Measurements from ENCODE around the gene NADK.

The NADK gene

GRCh38 chr1:1771096-1771495, 7.2 kb downstream of the NADK start:
- H3K4me3 Mint-ChIP-seq, result no peak overlapping the region
- ATAC-seq (replicated peaks; ENCODE audit: extremely low read depth, poor library complexity, severe bottlenecking) (no peak), DNase-seq (ENCODE audit: low spot score in 2 of 2) (no peak)
- H3K27ac Mint-ChIP-seq (ENCODE audit: low read depth), result no peak overlapping the region
- H3K9me3 Mint-ChIP-seq, result no peaks in the 10 kb centered on the region
- peaks cover 17% of the 10 kb centered on the region for H3K4me1 Mint-ChIP-seq
- peaks cover 24% of the 10 kb centered on the region for H3K36me3 Mint-ChIP-seq (ENCODE audit: insufficient read depth)
- H3K27me3 Mint-ChIP-seq, result no peaks in the 10 kb centered on the region

GRCh38 chr1:1770102-1770501, 8.2 kb downstream of the NADK start:
- DNase-seq (ENCODE audit: low spot score in 2 of 2) (no peak), ATAC-seq (replicated peaks; ENCODE audit: extremely low read depth, poor library complexity, severe bottlenecking) (no peak)
- Mint-ChIP-seq H3K27me3 (no peaks in the 10 kb centered on the region), H3K9me3 (no peaks in the 10 kb centered on the region), H3K27ac (ENCODE audit: low read depth) (no peak overlapping the region), H3K4me1 (peaks cover 8% of the 10 kb centered on the region), H3K4me3 (no peak overlapping the region), H3K36me3 (ENCODE audit: insufficient read depth) (peaks cover 24% of the 10 kb centered on the region)

GRCh38 chr1:1768249-1768992, 9.8 kb downstream of the NADK start:
- H3K9me3 Mint-ChIP-seq, result no peaks in the 10 kb centered on the region
- ATAC-seq (replicated peaks; ENCODE audit: extremely low read depth, poor library complexity, severe bottlenecking) (no peak), DNase-seq (ENCODE audit: low spot score in 2 of 2) (no peak)
- no peaks in the 10 kb centered on the region for H3K27me3 Mint-ChIP-seq
- no peak overlapping the region for H3K27ac Mint-ChIP-seq (ENCODE audit: low read depth)
- peaks cover 7% of the 10 kb centered on the region for H3K4me1 Mint-ChIP-seq
- no peak overlapping the region for H3K4me3 Mint-ChIP-seq
- peaks cover 30% of the 10 kb centered on the region for H3K36me3 Mint-ChIP-seq (ENCODE audit: insufficient read depth)

- Mint-ChIP-seq H3K4me3 (no peak overlapping the region), H3K27ac (ENCODE audit: low read depth) (no peak overlapping the region), H3K36me3 (ENCODE audit: insufficient read depth) (peaks cover 44% of the 10 kb centered on the region), H3K27me3 (no peaks in the 10 kb centered on the region), H3K4me1 (peaks cover 7% of the 10 kb centered on the region), H3K9me3 (no peaks in the 10 kb centered on the region)
- ATAC-seq (replicated peaks; ENCODE audit: extremely low read depth, poor library complexity, severe bottlenecking) (no peak), DNase-seq (ENCODE audit: low spot score in 2 of 2) (no peak)
Observed at GRCh38 chr1:1764876-1765470, 13.3 kb downstream of the NADK start.

GRCh38 chr1:1763657-1764621, 14.3 kb downstream of the NADK start:
- Mint-ChIP-seq H3K36me3 (ENCODE audit: insufficient read depth) (peaks cover 48% of the 10 kb centered on the region), H3K4me1 (peaks cover 7% of the 10 kb centered on the region), H3K4me3 (no peak overlapping the region), H3K27ac (ENCODE audit: low read depth) (peak overlapping the region; percentile 62), H3K27me3 (no peaks in the 10 kb centered on the region), H3K9me3 (no peaks in the 10 kb centered on the region)
- no peak for ATAC-seq (replicated peaks; ENCODE audit: extremely low read depth, poor library complexity, severe bottlenecking)
- no peak for DNase-seq (ENCODE audit: low spot score in 2 of 2)

GRCh38 chr1:1761504-1762376, 16.5 kb downstream of the NADK start:
- no peaks in the 10 kb centered on the region for H3K27me3 Mint-ChIP-seq
- no peaks in the 10 kb centered on the region for H3K9me3 Mint-ChIP-seq
- H3K4me3 Mint-ChIP-seq, result no peak overlapping the region
- H3K4me1 Mint-ChIP-seq, result no peaks in the 10 kb centered on the region
- H3K27ac Mint-ChIP-seq (ENCODE audit: low read depth), result no peak overlapping the region
- H3K36me3 Mint-ChIP-seq (ENCODE audit: insufficient read depth), result peaks cover 45% of the 10 kb centered on the region
- ATAC-seq (replicated peaks; ENCODE audit: extremely low read depth, poor library complexity, severe bottlenecking) (no peak), DNase-seq (ENCODE audit: low spot score in 2 of 2) (no peak)

- Mint-ChIP-seq H3K36me3 (ENCODE audit: insufficient read depth) (peaks cover 44% of the 10 kb centered on the region), H3K4me1 (no peaks in the 10 kb centered on the region), H3K9me3 (no peaks in the 10 kb centered on the region), H3K27me3 (no peaks in the 10 kb centered on the region), H3K4me3 (no peak overlapping the region), H3K27ac (ENCODE audit: low read depth) (no peak overlapping the region)
- ATAC-seq (replicated peaks; ENCODE audit: extremely low read depth, poor library complexity, severe bottlenecking), result no peak
- DNase-seq (ENCODE audit: low spot score in 2 of 2), result no peak
Observed at GRCh38 chr1:1760715-1761114, 17.6 kb downstream of the NADK start.

GRCh38 chr1:1760345-1760650, 18.0 kb downstream of the NADK start:
- no peaks in the 10 kb centered on the region for H3K4me1 Mint-ChIP-seq
- H3K4me3 Mint-ChIP-seq, result no peak overlapping the region
- H3K9me3 Mint-ChIP-seq, result no peaks in the 10 kb centered on the region
- H3K27me3 Mint-ChIP-seq, result no peaks in the 10 kb centered on the region
- no peak overlapping the region for H3K27ac Mint-ChIP-seq (ENCODE audit: low read depth)
- ATAC-seq (replicated peaks; ENCODE audit: extremely low read depth, poor library complexity, severe bottlenecking) (no peak), DNase-seq (ENCODE audit: low spot score in 2 of 2) (no peak)
- H3K36me3 Mint-ChIP-seq (ENCODE audit: insufficient read depth), result peaks cover 44% of the 10 kb centered on the region

GRCh38 chr1:1759456-1760344, 18.6 kb downstream of the NADK start:
- Mint-ChIP-seq H3K4me1 (no peaks in the 10 kb centered on the region), H3K4me3 (no peak overlapping the region), H3K9me3 (no peaks in the 10 kb centered on the region), H3K27ac (ENCODE audit: low read depth) (peak overlapping the region; percentile 78), H3K27me3 (no peaks in the 10 kb centered on the region), H3K36me3 (ENCODE audit: insufficient read depth) (peaks cover 44% of the 10 kb centered on the region)
- no peak for DNase-seq (ENCODE audit: low spot score in 2 of 2)
- no peak for ATAC-seq (replicated peaks; ENCODE audit: extremely low read depth, poor library complexity, severe bottlenecking)

GRCh38 chr1:1758692-1759455, 19.4 kb downstream of the NADK start:
- DNase-seq (ENCODE audit: low spot score in 2 of 2), result no peak
- Mint-ChIP-seq H3K36me3 (ENCODE audit: insufficient read depth) (peaks cover 39% of the 10 kb centered on the region), H3K9me3 (no peaks in the 10 kb centered on the region), H3K4me3 (no peak overlapping the region), H3K4me1 (no peaks in the 10 kb centered on the region), H3K27me3 (no peaks in the 10 kb centered on the region), H3K27ac (ENCODE audit: low read depth) (peak overlapping the region; percentile 78)
- no peak for ATAC-seq (replicated peaks; ENCODE audit: extremely low read depth, poor library complexity, severe bottlenecking)

GRCh38 chr1:1758059-1758621, 20.1 kb downstream of the NADK start:
- ATAC-seq (replicated peaks; ENCODE audit: extremely low read depth, poor library complexity, severe bottlenecking) (no peak), DNase-seq (ENCODE audit: low spot score in 2 of 2) (no peak)
- Mint-ChIP-seq H3K27ac (ENCODE audit: low read depth) (no peak overlapping the region), H3K27me3 (no peaks in the 10 kb centered on the region), H3K36me3 (ENCODE audit: insufficient read depth) (peaks cover 32% of the 10 kb centered on the region), H3K9me3 (no peaks in the 10 kb centered on the region), H3K4me3 (no peak overlapping the region), H3K4me1 (no peaks in the 10 kb centered on the region)

Data from central memory CD8-positive, alpha-beta T cell (primary cell).